CD4-positive, CD25-positive, alpha-beta regulatory T cell (primary cell): ENCODE data around the gene CEMIP2. TPM values are rescaled to one million over a fixed set of nuclear protein-coding genes. Genes with fewer than 3 reads are reported as not detected.
A peak's percentile ranks its signal among the peaks of the same experiment; 100 is the strongest.
"Not testable (repeated sequence)": the region's sequence is repeated elsewhere in the genome, so short reads cannot be mapped to it uniquely, and the experiment has no call there.

Source experiments
- ATAC-seq, 2 donors: fragments of 150-1000 bp; cut with Tn5 transposase; one replicate each; pipeline ENCODE4 v1.10.0; 2021; ENCODE audit warnings: low read depth in 2 of 2, moderate number of reproducible peaks in 2 of 2, moderate library complexity in 1 of 2
- DNase-seq, 3 donors: peaks; one replicate each; pipeline versions ENCODE4 v3.0.0 to v3.0.0-alpha.2; 2012 to 2022; ENCODE audit warnings: mixed read lengths in 1 of 3
- H3K27ac ChIP-seq: one replicate; pipeline ENCODE4 v1.7.0; 2013; ENCODE audit warnings: mild to moderate bottlenecking, low read length; ENCODE audit not compliant: insufficient read depth, poor library complexity, severe bottlenecking
- H3K27me3 ChIP-seq: one replicate; pipeline ENCODE4 v1.7.0; 2013; ENCODE audit warnings: low read length; ENCODE audit not compliant: control insufficient read depth, insufficient read depth
- H3K36me3 ChIP-seq: one replicate; pipeline ENCODE4 v1.7.0; 2013; ENCODE audit warnings: mild to moderate bottlenecking, low read length, moderate library complexity; ENCODE audit not compliant: control insufficient read depth, insufficient read depth
- H3K4me1 ChIP-seq: 2 replicates; pipeline ENCODE4 v1.7.0; 2013; ENCODE audit warnings: mild to moderate bottlenecking, low read length; ENCODE audit not compliant: insufficient read depth, control insufficient read depth, poor library complexity, severe bottlenecking
- H3K4me3 ChIP-seq: one replicate; pipeline ENCODE4 v1.7.0; 2013; ENCODE audit warnings: low read depth, mild to moderate bottlenecking, low read length, moderate library complexity
- H3K9me3 ChIP-seq, 2 experiments: 1 replicate in 1 of 2; 2 replicates in 1 of 2; pipeline ENCODE4 v1.7.0; 2013; ENCODE audit warnings: low read length in 2 of 2, mild to moderate bottlenecking in 1 of 2, moderate library complexity in 1 of 2; ENCODE audit not compliant: control insufficient read depth in 2 of 2
- H3K27ac Mint-ChIP-seq, 3 donors: one replicate each; pipeline ENCODE4 v1.8.0; 2020 to 2022; ENCODE audit warnings: mild to moderate bottlenecking in 3 of 3, mixed read lengths in 3 of 3, moderate library complexity in 2 of 3
- H3K27me3 Mint-ChIP-seq: one replicate; pipeline ENCODE4 v1.8.0; 2022; ENCODE audit warnings: mild to moderate bottlenecking, mixed read lengths
- H3K36me3 Mint-ChIP-seq: one replicate; pipeline ENCODE4 v1.8.0; 2020; ENCODE audit warnings: mixed read lengths
- H3K4me1 Mint-ChIP-seq, 4 donors: one replicate each; pipeline ENCODE4 v1.8.0; 2020 to 2022; ENCODE audit warnings: mixed read lengths in 4 of 4, mild to moderate bottlenecking in 1 of 4
- H3K4me3 Mint-ChIP-seq, 4 donors: one replicate each; pipeline ENCODE4 v1.8.0; 2020 to 2022; ENCODE audit warnings: mild to moderate bottlenecking in 4 of 4, mixed read lengths in 4 of 4, moderate library complexity in 3 of 4
- H3K9me3 Mint-ChIP-seq, 7 donors: one replicate each; pipeline ENCODE4 v1.8.0; 2020 to 2022; ENCODE audit warnings: mixed read lengths in 7 of 7, mild to moderate bottlenecking in 3 of 7, moderate library complexity in 2 of 7
- polyA plus RNA-seq, 4 donors: library from polyadenylated mRNA; unstranded; fragments of 300-500 nt; fragmentation: Illumina TruSeq; gene quantifications; one replicate each; pipeline ENCODE4 v1.2.3, GENCODE V29; 2021
- total RNA-seq: library from RNA; stranded (reverse); gene quantifications from one replicate; pipeline ENCODE4 v1.2.3, GENCODE V29; 2022

The CEMIP2 gene
- total and polyA plus RNA-seq, 5 donors from 2014 or later, result 25.8 to 407 (median 28.4) TPM

DNA sequence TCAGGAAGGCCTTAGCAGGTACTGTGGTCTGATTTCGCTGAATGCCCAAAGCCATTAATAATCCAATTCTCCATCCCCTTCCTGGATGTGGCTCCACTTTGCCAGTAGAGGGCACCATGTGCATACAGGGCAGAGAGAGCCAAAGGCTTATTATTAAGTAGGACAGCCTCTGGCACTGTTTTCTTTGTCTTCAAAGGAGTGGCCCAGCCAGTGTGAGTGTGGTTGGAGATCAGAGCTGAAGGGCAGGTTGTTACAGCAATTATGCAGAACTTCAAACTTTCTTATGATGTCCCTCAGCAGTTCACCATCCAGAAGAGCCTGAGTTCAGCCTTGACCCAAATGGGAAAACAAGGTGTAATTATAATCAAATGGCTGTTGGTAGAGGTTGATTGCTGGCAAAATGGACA lies 38.6 kb upstream of the CEMIP2 start:
- Mint-ChIP-seq H3K9me3 (peaks cover 0 to 3% (median 0%) of the 10 kb centered on the region in 7 donors), H3K27ac (peak overlapping the region in 1 of 3 donors; percentile 90), H3K36me3 (no peaks in the 10 kb centered on the region), H3K4me3 (peak overlapping the region in 1 of 4 donors; percentile 0), H3K4me1 (peaks cover 5 to 17% (median 7%) of the 10 kb centered on the region in 4 donors), H3K27me3 (peaks cover 5% of the 10 kb centered on the region)
- ATAC-seq (peak; percentile 89 to 94), DNase-seq (peak; percentile 39 to 77 (median 66))
- Histone ChIP-seq H3K4me3 (peak overlapping the region; percentile 27), H3K36me3 (no peaks in the 10 kb centered on the region), H3K4me1 (peaks cover 8% of the 10 kb centered on the region), H3K27me3 (no peaks in the 10 kb centered on the region), H3K9me3 (no peaks in the 10 kb centered on the region), H3K27ac (peak overlapping the region; percentile 25)

DNA sequence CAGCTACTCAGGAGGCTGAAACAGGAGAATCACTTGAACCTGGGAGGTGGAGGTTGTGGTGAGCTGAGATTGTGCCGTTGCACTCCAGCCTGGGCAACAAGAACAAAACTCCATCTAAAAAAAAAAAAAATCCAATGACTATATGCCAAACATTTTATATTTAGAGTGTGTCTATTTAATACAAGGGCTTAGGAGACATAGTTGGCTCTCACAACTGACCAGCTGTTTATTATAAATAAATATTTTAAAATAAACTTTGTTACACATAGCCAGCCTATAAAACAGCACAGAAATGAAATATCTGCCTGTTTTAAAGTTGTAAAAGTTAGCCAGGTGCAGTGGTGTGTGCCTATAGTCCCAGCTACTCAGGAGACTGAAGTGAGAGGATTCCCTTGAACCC lies 36.8 kb upstream of the CEMIP2 start:
- H3K4me3 ChIP-seq, H3K4me3 Mint-ChIP-seq, H3K36me3 Mint-ChIP-seq, H3K27me3 ChIP-seq, ATAC-seq, H3K36me3 ChIP-seq, DNase-seq, H3K9me3 Mint-ChIP-seq, H3K27me3 Mint-ChIP-seq, H3K9me3 ChIP-seq, H3K27ac Mint-ChIP-seq, H3K27ac ChIP-seq, H3K4me1 ChIP-seq: not testable (repeated sequence)
- peaks cover 5 to 20% (median 7%) of the 10 kb centered on the region in 4 donors for H3K4me1 Mint-ChIP-seq

DNA sequence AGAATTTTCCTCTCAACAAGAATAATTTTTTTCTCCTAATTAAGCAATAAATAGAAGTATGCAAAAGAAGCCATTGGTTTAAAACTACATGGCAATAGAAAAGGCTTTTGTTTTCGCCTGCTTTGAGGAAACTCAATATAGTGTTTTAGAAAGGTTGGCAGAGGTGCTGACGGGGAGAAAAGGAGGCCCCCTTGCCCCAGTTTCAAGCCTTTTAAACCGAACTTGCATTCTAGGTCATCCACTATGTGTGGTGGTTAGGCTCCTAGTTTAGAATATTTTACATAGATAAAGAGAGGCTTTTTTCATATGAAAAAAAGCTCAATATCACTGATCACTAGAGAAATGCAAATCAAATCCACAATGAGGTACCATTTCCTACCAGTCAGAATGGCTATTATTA lies 33.5 kb upstream of the CEMIP2 start:
- H3K4me1 Mint-ChIP-seq, result peaks cover 8 to 31% (median 11%) of the 10 kb centered on the region in 4 donors
- Histone ChIP-seq H3K27ac (no peak overlapping the region), H3K9me3 (no peaks in the 10 kb centered on the region), H3K36me3 (no peaks in the 10 kb centered on the region), H3K4me3 (no peak overlapping the region), H3K27me3 (no peaks in the 10 kb centered on the region), H3K4me1 (peaks cover 13% of the 10 kb centered on the region)
- no peak for DNase-seq
- no peaks in the 10 kb centered on the region for H3K36me3 Mint-ChIP-seq
- H3K27ac Mint-ChIP-seq, result no peak overlapping the region
- peaks cover 0 to 3% (median 0%) of the 10 kb centered on the region in 7 donors for H3K9me3 Mint-ChIP-seq
- peaks cover under 1% of the 10 kb centered on the region for H3K27me3 Mint-ChIP-seq
- ATAC-seq, result no peak
- H3K4me3 Mint-ChIP-seq, result peak overlapping the region in 1 of 4 donors; percentile 51

DNA sequence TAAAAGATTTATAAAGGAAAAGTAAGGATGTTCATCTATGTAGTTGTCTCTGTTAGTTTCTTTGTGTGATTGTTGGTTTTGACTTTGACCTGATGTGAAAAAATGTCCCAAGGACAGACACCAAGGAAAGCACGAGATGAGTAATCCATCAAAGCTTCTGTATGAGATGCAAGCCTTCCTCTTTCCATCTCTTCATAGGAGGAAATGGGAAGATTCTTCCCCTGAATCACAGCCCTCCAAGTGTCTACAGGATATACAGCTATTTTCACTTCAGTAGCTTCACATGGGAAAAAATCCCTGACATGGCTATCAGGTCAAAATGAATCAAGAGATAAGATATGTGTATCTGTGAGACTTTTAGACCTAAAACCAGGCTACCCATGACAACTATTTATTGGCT lies 29.0 kb upstream of the CEMIP2 start:
- no peaks in the 10 kb centered on the region for H3K36me3 Mint-ChIP-seq
- Histone ChIP-seq H3K27ac (peak overlapping the region; percentile 77), H3K27me3 (no peaks in the 10 kb centered on the region), H3K4me1 (peaks cover 50% of the 10 kb centered on the region), H3K9me3 (no peaks in the 10 kb centered on the region), H3K36me3 (no peaks in the 10 kb centered on the region), H3K4me3 (no peak overlapping the region)
- peaks cover 27 to 70% (median 46%) of the 10 kb centered on the region in 4 donors for H3K4me1 Mint-ChIP-seq
- H3K27ac Mint-ChIP-seq, result peak overlapping the region; percentile 88 to 94 (median 94)
- peaks cover 0 to 2% (median 0%) of the 10 kb centered on the region in 7 donors for H3K9me3 Mint-ChIP-seq
- peak overlapping the region in 2 of 4 donors; percentile 46 to 57 for H3K4me3 Mint-ChIP-seq
- H3K27me3 Mint-ChIP-seq, result no peaks in the 10 kb centered on the region
- DNase-seq (no peak), ATAC-seq (no peak)

DNA sequence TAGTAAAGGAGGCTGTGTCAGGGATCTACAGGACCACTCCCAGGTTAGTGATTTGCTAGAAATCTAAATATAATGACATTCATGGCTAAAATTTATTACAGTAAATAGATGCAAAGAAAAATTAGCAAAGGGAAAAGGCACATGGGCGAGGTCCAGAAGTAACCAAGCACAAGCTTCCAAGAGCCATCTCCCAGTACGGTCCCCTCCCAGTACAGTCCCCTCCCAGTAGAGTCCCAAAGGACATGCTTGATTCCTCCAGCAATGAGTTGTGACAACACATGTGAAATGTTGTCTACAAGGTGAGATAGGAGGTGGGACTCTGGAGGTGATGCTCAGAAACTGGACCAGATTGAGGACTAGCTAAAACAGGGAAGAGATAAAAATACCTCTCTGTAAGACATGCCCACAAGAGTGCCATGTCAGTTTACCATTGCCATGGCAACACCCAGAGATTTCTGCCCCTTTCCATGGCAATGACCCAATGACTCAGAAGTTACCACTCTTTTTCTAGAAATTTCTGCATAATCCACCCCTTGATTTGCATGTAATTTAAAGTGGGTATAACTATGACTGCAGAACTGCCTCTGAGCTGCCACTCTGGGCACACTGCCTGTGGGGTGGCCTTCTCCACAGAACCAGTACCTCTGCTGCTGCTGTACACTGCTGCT lies 27.9 kb upstream of the CEMIP2 start:
- Mint-ChIP-seq H3K27ac (peak overlapping the region; percentile 88 to 94 (median 94)), H3K4me1 (peaks cover 35 to 78% (median 49%) of the 10 kb centered on the region in 4 donors)
- H3K4me1 ChIP-seq, result peaks cover 50% of the 10 kb centered on the region

DNA sequence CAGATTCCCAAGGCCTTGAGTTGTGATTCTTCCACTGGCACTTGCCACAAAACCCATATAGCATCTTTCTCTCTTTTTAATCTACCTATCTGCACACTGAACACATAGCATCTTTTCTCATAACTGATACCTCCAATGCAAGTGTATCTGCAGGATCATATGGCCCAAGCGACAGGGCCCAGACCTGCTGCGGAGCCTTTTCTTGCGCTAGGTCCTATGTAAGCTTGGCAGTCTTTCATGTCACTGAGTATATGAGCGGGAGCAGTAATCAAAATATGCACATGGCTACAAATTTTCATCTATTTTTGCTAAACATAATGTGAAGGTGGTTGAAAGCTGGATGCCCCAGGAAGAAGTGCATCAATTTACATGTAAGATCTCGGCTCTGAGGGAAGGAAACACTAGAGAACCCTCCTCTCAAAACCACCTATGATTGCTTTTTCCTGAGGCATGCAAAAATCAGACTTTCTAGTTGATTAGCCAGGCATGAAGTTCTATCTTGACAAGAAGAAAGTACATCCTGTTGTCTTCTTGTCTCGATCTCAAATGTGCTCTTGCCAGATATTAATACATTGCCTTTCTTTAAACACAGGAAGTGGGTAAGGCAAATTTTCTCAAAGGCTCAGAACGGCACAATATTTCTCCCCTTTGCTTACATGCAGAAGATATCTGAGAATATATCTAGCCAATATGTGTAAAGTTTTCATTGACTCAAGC lies 26.9 kb upstream of the CEMIP2 start:
- ATAC-seq (peak; percentile 93), DNase-seq (peak in 2 of 3 donors; percentile 84 to 90)
- peak overlapping the region; percentile 32 to 81 (median 68) for H3K4me3 Mint-ChIP-seq
- peaks cover 37 to 82% (median 49%) of the 10 kb centered on the region in 4 donors for H3K4me1 Mint-ChIP-seq
- no peaks in the 10 kb centered on the region for H3K27me3 ChIP-seq
- H3K4me3 ChIP-seq, result peak overlapping the region; percentile 61
- H3K36me3 ChIP-seq, result no peaks in the 10 kb centered on the region
- peak overlapping the region; percentile 77 for H3K27ac ChIP-seq
- peaks cover 4% of the 10 kb centered on the region for H3K36me3 Mint-ChIP-seq
- H3K9me3 ChIP-seq, result no peaks in the 10 kb centered on the region
- H3K27ac Mint-ChIP-seq, result peak overlapping the region; percentile 94 to 100 (median 94)
- H3K9me3 Mint-ChIP-seq, result peaks cover 0 to 2% (median 0%) of the 10 kb centered on the region in 7 donors
- H3K27me3 Mint-ChIP-seq, result no peaks in the 10 kb centered on the region
- H3K4me1 ChIP-seq, result peaks cover 50% of the 10 kb centered on the region

More for the DNA sequence above, 27.9 kb upstream of the CEMIP2 start:
- ATAC-seq (no peak), DNase-seq (peak; percentile 2 to 24 (median 15))
- peaks cover 0 to 2% (median 0%) of the 10 kb centered on the region in 7 donors for H3K9me3 Mint-ChIP-seq
- Histone ChIP-seq H3K27me3 (no peaks in the 10 kb centered on the region), H3K36me3 (no peaks in the 10 kb centered on the region), H3K27ac (peak overlapping the region; percentile 77), H3K4me3 (peak overlapping the region; percentile 39), H3K9me3 (no peaks in the 10 kb centered on the region)
- H3K4me3 Mint-ChIP-seq, result peak overlapping the region; percentile 21 to 46 (median 34)
- peaks cover 4% of the 10 kb centered on the region for H3K36me3 Mint-ChIP-seq
- H3K27me3 Mint-ChIP-seq, result no peaks in the 10 kb centered on the region

DNA sequence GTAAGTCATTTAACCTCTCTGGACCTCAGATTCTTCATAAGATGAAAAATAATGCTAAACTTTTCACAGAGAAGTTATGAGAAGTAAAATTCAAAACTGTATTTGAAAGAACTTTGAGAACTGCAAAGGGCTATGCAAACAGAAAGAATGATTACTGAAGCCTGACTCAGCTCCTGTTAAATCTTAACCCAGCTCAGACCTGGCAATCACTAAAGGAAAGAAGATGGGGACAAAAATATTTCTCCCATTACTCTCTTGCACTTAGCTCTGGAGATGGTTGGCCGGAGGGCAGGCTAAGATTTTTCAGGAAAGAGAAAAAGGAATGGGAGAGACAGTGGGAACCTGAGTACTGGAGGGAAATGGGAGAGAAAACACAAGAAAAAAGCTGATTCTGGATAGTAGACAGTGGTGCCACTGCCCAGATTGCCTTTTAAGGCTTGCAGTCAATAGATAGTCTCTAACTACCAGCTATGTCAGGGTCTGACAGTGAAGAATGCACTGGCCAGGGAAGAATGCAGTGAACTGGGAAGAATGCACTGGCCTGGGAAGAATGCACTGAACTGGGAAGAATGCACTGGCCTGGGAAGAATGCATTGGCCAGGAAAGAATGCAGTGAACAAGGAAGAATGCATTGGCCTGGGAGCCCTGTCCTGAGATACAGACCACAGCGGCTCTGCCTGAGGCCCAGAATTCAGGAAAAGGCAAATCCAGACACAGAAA lies 25.2 kb upstream of the CEMIP2 start:
- H3K4me1 Mint-ChIP-seq, result peaks cover 37 to 79% (median 49%) of the 10 kb centered on the region in 4 donors

More for the DNA sequence above, 25.2 kb upstream of the CEMIP2 start:
- Histone ChIP-seq H3K9me3 (no peaks in the 10 kb centered on the region), H3K4me3 (no peak overlapping the region), H3K36me3 (no peaks in the 10 kb centered on the region), H3K27me3 (no peaks in the 10 kb centered on the region), H3K27ac (peak overlapping the region; percentile 77), H3K4me1 (peaks cover 50% of the 10 kb centered on the region)
- Mint-ChIP-seq H3K27ac (peak overlapping the region; percentile 93 to 100 (median 94)), H3K27me3 (no peaks in the 10 kb centered on the region), H3K36me3 (peaks cover 4% of the 10 kb centered on the region), H3K4me3 (peak overlapping the region in 3 of 4 donors; percentile 46 to 68 (median 66)), H3K9me3 (peaks cover 0 to 2% (median 0%) of the 10 kb centered on the region in 7 donors)
- DNase-seq, result no peak
- ATAC-seq, result no peak
